Effector memory CD8-positive, alpha-beta T cell (primary cell): Measurements from ENCODE around the gene TRIM29.
"Not testable (repeated sequence)": the region's sequence is repeated elsewhere in the genome, so short reads cannot be mapped to it uniquely, and the experiment has no call there.

Source experiments
- ATAC-seq: fragments of 150-1000 bp; cut with Tn5 transposase; replicated peaks from 2 replicates; pipeline ENCODE4 v1.10.0; 2021; ENCODE audit warnings: mild to moderate bottlenecking, moderate library complexity
- DNase-seq, 3 experiments: peaks; one replicate each; pipeline ENCODE4 v3.0.0; 2021
- H3K27ac Mint-ChIP-seq, 2 donors: one replicate each; pipeline ENCODE4 v1.8.0; 2022; ENCODE audit warnings: mild to moderate bottlenecking in 2 of 2, mixed read lengths in 2 of 2, moderate library complexity in 2 of 2
- H3K27me3 Mint-ChIP-seq, 2 donors: one replicate each; pipeline ENCODE4 v1.8.0; 2022; ENCODE audit warnings: mixed read lengths in 2 of 2
- H3K36me3 Mint-ChIP-seq: one replicate; pipeline ENCODE4 v1.8.0; 2022; ENCODE audit warnings: mild to moderate bottlenecking, moderate library complexity, mixed read lengths; ENCODE audit not compliant: insufficient read depth
- H3K4me1 Mint-ChIP-seq, 2 donors: one replicate each; pipeline ENCODE4 v1.8.0; 2022; ENCODE audit warnings: low read depth in 2 of 2, mixed read lengths in 2 of 2
- H3K4me3 Mint-ChIP-seq, 2 donors: one replicate each; pipeline ENCODE4 v1.8.0; 2022; ENCODE audit warnings: mild to moderate bottlenecking in 2 of 2, mixed read lengths in 2 of 2, moderate library complexity in 2 of 2
- H3K9me3 Mint-ChIP-seq, 2 donors: one replicate each; pipeline ENCODE4 v1.8.0; 2022; ENCODE audit warnings: mixed read lengths in 2 of 2

TRIM29 gene

DNA sequence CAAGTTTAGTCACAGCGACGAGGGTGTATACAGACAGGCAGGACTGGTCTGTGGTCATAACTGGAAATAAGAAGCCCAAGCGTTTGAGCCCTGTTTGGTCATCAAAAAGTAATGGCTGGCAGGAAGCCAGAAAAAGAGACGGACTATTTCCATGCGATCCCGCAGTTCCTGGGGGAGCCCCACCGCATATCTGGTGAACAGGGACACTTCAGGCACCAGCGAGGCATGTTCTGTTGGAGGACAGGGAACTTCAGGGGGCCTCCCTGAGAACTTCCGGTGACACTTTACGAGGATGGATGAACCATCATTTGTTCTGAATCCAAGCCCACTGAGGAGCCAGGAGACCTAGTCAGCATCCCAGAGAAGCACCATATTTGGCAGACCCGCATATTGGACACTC lies 29.7 kb upstream of the TRIM29 start:
- peaks cover 4% of the 10 kb centered on the region in 2 donors for H3K4me1 Mint-ChIP-seq
- H3K9me3 Mint-ChIP-seq, result peaks cover 0 to 14% of the 10 kb centered on the region in 2 donors
- H3K27me3 Mint-ChIP-seq, result peaks cover 71 to 80% of the 10 kb centered on the region in 2 donors
- ATAC-seq, result no peak
- no peak overlapping the region for H3K4me3 Mint-ChIP-seq
- H3K36me3 Mint-ChIP-seq, result no peaks in the 10 kb centered on the region
- DNase-seq, result no peak
- no peak overlapping the region for H3K27ac Mint-ChIP-seq

DNA sequence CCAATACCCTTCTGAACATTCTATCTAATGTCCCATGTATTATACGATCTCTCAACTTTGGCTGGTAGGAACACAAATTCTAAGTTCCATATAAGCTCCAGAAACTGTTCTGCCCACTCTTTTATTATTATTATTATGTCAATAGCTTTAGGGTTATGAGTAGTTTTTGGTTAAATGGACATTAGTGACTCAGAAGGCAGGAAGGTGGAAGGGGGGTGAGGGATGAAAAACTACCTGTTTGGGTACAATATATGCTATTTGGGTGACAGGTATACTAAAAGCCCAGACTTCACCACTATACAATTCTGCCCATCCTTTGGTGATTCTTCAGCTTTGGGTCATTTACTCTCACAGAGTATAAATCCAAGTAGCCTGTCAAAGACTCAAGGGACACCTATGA lies 22.5 kb upstream of the TRIM29 start:
- ATAC-seq, result no peak

DNA sequence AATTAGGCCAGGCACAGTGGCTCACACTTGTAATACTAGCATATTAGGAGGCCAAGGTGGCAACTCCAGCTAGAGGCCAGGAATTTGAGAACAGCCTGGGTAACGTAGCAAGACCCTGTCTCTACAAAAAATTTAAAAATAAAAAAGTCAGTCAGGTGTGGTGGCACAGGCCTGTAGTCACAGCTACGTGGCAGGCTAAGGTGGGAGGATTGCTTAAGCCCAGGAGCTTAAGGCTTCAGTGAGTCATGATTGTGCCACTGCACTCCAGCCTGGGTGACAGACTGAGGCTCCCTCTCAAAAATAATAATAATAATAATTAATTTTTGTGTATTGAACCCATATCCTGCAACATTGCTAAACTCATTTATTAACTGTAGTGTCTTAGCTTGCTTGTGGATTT lies 15.3 kb upstream of the TRIM29 start:
- H3K4me3 Mint-ChIP-seq, result no peak overlapping the region
- DNase-seq (no peak), ATAC-seq (no peak)
- H3K27ac Mint-ChIP-seq, result no peak overlapping the region
- no peaks in the 10 kb centered on the region for H3K36me3 Mint-ChIP-seq
- H3K9me3 Mint-ChIP-seq, result no peaks in the 10 kb centered on the region
- H3K4me1 Mint-ChIP-seq, result no peaks in the 10 kb centered on the region
- peaks cover 32 to 43% of the 10 kb centered on the region in 2 donors for H3K27me3 Mint-ChIP-seq

More for the DNA sequence above, 22.5 kb upstream of the TRIM29 start:
- H3K9me3 Mint-ChIP-seq, result peaks cover 2 to 8% of the 10 kb centered on the region in 2 donors
- no peak overlapping the region for H3K27ac Mint-ChIP-seq
- DNase-seq, result no peak
- H3K4me1 Mint-ChIP-seq, result no peaks in the 10 kb centered on the region
- no peak overlapping the region for H3K4me3 Mint-ChIP-seq
- H3K36me3 Mint-ChIP-seq, result no peaks in the 10 kb centered on the region
- peaks cover 29 to 36% of the 10 kb centered on the region in 2 donors for H3K27me3 Mint-ChIP-seq

- no peaks in the 10 kb centered on the region for H3K4me1 Mint-ChIP-seq
- H3K27me3 Mint-ChIP-seq, result peaks cover 43 to 59% of the 10 kb centered on the region in 2 donors
- H3K4me3 Mint-ChIP-seq, result no peak overlapping the region
- H3K9me3 Mint-ChIP-seq, result no peaks in the 10 kb centered on the region
- H3K36me3 Mint-ChIP-seq, result no peaks in the 10 kb centered on the region
- DNase-seq (no peak), ATAC-seq (no peak)
- no peak overlapping the region for H3K27ac Mint-ChIP-seq
Measured at GRCh38 chr11:120151536-120151935, 13.6 kb upstream of the TRIM29 start.

DNA sequence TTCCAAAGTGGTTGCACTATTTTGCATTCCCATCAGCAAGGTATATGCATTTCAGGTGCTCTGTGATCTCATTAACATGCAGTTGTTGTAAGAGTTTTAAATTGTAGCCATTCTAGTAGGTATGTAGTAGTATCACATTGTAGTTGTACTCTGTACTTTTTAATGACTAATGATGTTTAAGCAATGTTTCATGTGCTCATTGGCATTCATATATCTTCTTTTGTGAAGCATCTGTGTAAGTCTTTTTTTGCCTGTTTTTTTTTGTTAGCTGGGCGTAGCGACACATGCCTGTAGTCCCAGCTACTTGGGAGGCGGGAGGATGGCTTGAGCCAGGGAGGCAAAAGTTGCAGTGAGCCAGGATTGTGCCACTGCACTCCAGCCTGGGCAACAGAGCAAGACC lies 11.3 kb upstream of the TRIM29 start:
- Mint-ChIP-seq H3K9me3 (no peaks in the 10 kb centered on the region), H3K4me1 (no peaks in the 10 kb centered on the region), H3K36me3 (no peaks in the 10 kb centered on the region), H3K4me3 (no peak overlapping the region), H3K27me3 (peaks cover 51 to 65% of the 10 kb centered on the region in 2 donors), H3K27ac (no peak overlapping the region)
- DNase-seq (no peak), ATAC-seq (no peak)

DNA sequence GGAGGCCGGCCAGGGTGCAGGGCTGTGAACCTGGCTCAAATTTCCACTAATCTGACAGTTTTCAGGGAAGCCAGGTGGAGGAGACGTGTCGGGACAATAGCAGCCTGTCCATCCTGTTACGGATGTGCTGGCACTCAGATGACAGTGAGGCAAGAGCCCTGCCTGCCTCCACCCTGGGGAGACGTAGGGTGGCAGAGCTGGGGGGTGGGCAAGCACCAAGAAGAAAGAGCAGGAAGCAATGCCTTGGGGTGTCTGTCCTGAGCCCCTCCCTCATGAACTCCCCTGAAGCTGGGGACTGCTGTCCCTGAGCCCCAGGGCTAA lies 10.0 kb upstream of the TRIM29 start:
- H3K4me1 Mint-ChIP-seq, result no peaks in the 10 kb centered on the region
- peaks cover 46 to 69% of the 10 kb centered on the region in 2 donors for H3K27me3 Mint-ChIP-seq
- no peaks in the 10 kb centered on the region for H3K9me3 Mint-ChIP-seq
- H3K27ac Mint-ChIP-seq, result no peak overlapping the region
- H3K4me3 Mint-ChIP-seq, result no peak overlapping the region
- DNase-seq, result no peak
- no peak for ATAC-seq
- no peaks in the 10 kb centered on the region for H3K36me3 Mint-ChIP-seq

- Mint-ChIP-seq H3K27ac (no peak overlapping the region), H3K4me3 (no peak overlapping the region), H3K4me1 (no peaks in the 10 kb centered on the region), H3K36me3 (peaks cover 3% of the 10 kb centered on the region), H3K9me3 (no peaks in the 10 kb centered on the region), H3K27me3 (peaks cover 46 to 69% of the 10 kb centered on the region in 2 donors)
- no peak for DNase-seq
- ATAC-seq, result no peak
Measured at GRCh38 chr11:120147094-120147949, 9.4 kb upstream of the TRIM29 start.

- no peaks in the 10 kb centered on the region for H3K4me1 Mint-ChIP-seq
- no peak for ATAC-seq
- H3K27me3 Mint-ChIP-seq, result peaks cover 50 to 71% of the 10 kb centered on the region in 2 donors
- H3K36me3 Mint-ChIP-seq, result peaks cover 3% of the 10 kb centered on the region
- no peak for DNase-seq
- no peaks in the 10 kb centered on the region for H3K9me3 Mint-ChIP-seq
- no peak overlapping the region for H3K27ac Mint-ChIP-seq
- H3K4me3 Mint-ChIP-seq, result no peak overlapping the region
Measured at GRCh38 chr11:120146413-120147093, 8.6 kb upstream of the TRIM29 start.

GRCh38 chr11:120144501-120144900 lies 6.6 kb upstream of the TRIM29 start:
- no peaks in the 10 kb centered on the region for H3K4me1 Mint-ChIP-seq
- ATAC-seq, result no peak
- no peak overlapping the region for H3K27ac Mint-ChIP-seq
- DNase-seq, result no peak
- H3K9me3 Mint-ChIP-seq, result no peaks in the 10 kb centered on the region
- H3K36me3 Mint-ChIP-seq, result peaks cover 3% of the 10 kb centered on the region
- H3K4me3 Mint-ChIP-seq, result no peak overlapping the region
- peaks cover 61 to 78% of the 10 kb centered on the region in 2 donors for H3K27me3 Mint-ChIP-seq

DNA sequence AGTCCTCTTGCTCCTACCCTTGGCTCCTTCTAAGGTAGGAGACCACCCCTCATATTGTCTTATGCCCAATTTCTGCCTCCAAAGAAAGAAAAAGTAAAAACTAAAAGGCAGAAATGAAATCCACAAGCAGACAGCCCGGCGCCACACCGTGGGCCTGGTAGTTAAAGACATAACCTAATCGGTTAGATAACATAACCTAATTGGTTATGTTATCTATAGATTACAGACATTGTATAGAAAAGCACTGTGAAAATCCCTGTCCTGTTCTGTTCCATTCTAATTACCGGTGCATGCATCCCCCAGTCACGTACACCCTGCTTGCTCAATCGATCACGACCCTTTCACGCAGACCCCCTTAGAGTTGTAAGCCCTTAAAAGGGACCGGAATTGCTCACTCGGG lies 5.6 kb upstream of the TRIM29 start:
- H3K27ac Mint-ChIP-seq, H3K4me1 Mint-ChIP-seq, H3K9me3 Mint-ChIP-seq, H3K36me3 Mint-ChIP-seq, H3K4me3 Mint-ChIP-seq, ATAC-seq, DNase-seq: not testable (repeated sequence)
- H3K27me3 Mint-ChIP-seq, result peaks cover 63 to 81% of the 10 kb centered on the region in 2 donors

DNA sequence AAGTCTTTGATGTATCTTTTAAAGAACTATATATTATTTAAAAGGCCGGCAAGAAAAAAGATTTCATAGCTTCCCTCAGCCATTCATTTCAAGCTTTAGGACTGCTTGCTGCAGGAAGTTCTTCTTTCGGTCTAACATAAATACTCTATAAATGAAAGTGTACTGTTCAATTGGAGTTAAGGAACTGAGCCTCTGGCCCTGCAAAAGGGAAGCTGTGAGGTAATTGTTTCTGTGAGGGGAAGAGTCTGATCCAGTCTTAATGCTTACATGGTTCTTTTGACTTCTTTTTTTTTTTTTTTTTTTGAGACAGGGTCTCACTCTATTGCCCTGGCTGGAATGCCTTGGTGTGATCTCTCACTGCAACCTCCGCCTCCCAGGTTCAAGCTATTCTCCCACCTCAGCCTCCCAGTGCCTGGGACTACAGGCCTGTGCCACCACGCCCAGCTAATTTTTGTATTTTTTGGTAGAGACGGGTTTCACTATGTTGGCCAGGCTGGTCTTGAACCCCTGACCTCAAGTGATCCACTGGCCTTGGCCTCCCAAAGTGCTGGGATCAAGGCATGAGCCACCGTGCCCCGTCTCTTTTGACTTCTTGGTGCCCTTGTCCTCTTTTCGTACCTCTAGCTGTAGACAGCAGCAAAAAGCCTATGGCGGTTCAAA lies 4.7 kb upstream of the TRIM29 start:
- ATAC-seq (no peak), DNase-seq (no peak)
- H3K27ac Mint-ChIP-seq, result no peak overlapping the region
- no peaks in the 10 kb centered on the region for H3K9me3 Mint-ChIP-seq
- H3K27me3 Mint-ChIP-seq, result peaks cover 57 to 72% of the 10 kb centered on the region in 2 donors
- H3K4me3 Mint-ChIP-seq, result no peak overlapping the region
- H3K4me1 Mint-ChIP-seq, result no peaks in the 10 kb centered on the region
- H3K36me3 Mint-ChIP-seq, result peaks cover 3% of the 10 kb centered on the region

DNA sequence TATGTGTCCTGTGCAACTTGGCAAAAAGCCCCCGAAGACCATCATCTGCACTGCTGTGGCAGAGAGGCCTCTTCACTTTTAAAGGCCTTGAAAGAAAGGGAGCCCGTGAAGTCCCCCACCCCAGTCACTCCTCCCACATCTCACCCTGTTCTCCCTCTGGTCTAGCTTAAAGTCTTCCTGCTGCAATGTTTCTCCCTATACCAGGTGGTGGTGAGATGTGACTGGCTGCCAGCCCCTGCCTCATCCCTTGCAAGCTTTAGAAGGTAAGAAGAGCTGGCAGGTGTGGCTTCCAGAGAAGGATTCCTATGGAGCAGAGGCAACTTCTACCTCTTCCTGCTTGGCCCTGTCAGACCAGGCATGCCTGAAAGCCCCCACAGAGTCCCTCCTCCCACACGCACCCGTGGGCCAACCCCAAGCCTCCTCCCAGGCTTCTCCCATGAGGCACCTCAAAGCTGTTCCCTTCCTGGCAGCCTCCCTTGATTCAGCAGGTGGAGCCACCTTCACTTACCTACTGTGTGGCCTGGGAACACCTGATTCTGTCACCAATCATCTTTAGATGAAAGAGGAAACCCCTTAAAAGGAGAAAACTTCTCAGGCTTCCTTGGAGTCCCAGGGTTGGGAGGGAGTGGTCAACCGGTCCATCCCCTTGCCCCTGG lies 4.0 kb upstream of the TRIM29 start:
- H3K36me3 Mint-ChIP-seq, result peaks cover 3% of the 10 kb centered on the region
- H3K4me1 Mint-ChIP-seq, result no peaks in the 10 kb centered on the region
- peaks cover 54 to 65% of the 10 kb centered on the region in 2 donors for H3K27me3 Mint-ChIP-seq
- DNase-seq (no peak), ATAC-seq (no peak)
- H3K4me3 Mint-ChIP-seq, result no peak overlapping the region
- H3K27ac Mint-ChIP-seq, result no peak overlapping the region
- no peaks in the 10 kb centered on the region for H3K9me3 Mint-ChIP-seq

GRCh38 chr11:120141113-120141767 lies 3.3 kb upstream of the TRIM29 start:
- Mint-ChIP-seq H3K9me3 (no peaks in the 10 kb centered on the region), H3K27ac (no peak overlapping the region), H3K4me3 (no peak overlapping the region), H3K27me3 (peaks cover 48 to 65% of the 10 kb centered on the region in 2 donors), H3K36me3 (peaks cover 3% of the 10 kb centered on the region), H3K4me1 (no peaks in the 10 kb centered on the region)
- ATAC-seq (no peak), DNase-seq (no peak)
